ENCODE measurements around the gene ZCCHC17.

The ZCCHC17 gene

DNA sequence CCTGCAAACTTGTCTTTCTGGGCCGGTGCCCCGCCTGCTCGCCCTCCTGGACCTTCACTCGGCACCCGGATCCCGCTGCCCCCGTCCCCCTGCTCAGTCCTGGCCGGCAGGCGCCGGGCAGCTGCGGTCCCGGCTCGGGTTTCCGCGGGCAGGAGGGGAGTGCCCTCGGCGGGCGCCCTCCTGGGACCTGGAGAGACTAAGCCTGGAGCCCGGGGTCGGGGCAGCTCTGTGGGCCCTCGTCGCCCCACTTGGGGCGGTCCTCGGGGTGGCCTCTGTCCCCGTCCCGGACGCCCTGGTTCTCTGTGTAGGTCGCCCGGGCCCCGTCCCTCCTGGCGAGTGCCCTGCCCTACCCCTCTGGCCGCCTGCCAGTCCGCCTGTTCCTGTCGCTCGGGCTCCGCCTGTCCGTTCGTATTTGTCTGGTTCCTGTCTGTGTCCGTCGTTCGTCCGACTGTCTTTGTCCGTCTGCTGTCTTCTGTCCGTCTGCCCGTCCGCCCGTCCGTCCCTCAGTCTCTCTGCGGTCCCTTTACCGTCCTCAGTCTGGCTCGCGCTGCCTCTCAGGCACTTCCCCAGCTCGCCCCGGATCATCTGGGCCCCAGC is 116.7 kb downstream of the ZCCHC17 start:
- no peak for TF ChIP-seq POLR2A (IDR thresholded peaks at IDR 0.05; ENCODE audit: low read depth, low read length)
- TF ChIP-seq TAF1 (IDR thresholded peaks at IDR 0.05; ENCODE audit: borderline replicate concordance, low read depth, low read length) = no peak
- TF ChIP-seq POLR2AphosphoS5 (IDR thresholded peaks at IDR 0.05; ENCODE audit: low read depth, low read length) = no peak
- no peak for DNase-seq (ENCODE audit: insufficient read length)
- FAIRE-seq = peak; percentile 21
